Measurements from ENCODE around the gene PLEKHG1. TPM values are rescaled to one million over a fixed set of nuclear protein-coding genes. Genes with fewer than 3 reads are reported as not detected.

The PLEKHG1 gene
- total RNA-seq, 1 donor from 2014 or later: 3.3 TPM

DNA sequence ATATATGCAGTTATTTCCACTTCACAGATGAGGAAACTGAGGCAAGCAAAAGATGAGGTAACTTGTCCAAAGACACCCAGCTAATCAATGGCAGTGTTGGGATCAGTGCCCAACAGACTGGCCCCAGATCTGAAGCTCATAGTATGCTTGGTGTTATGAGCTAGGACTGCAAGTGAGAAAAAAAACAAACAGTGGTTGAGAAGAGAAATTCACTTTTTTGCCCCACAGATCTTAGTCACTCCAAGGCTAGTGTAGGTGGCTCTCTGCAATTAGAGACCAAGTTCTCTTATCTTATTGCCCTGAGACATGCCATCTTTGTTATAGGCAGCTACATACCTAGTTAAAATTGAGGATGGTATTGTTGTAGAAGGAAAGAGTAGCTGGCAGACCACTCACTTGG, 16.3 kb downstream of the PLEKHG1 start:
- H3K4me3 Mint-ChIP-seq (ENCODE audit: unreplicated experiment): no peak overlapping the region
- H3K9me3 Mint-ChIP-seq (ENCODE audit: unreplicated experiment): no peaks in the 10 kb centered on the region
- no peaks in the 10 kb centered on the region for H3K36me3 Mint-ChIP-seq (ENCODE audit: unreplicated experiment)
- H3K27ac Mint-ChIP-seq (ENCODE audit: unreplicated experiment): no peak overlapping the region
- H3K27me3 Mint-ChIP-seq (ENCODE audit: unreplicated experiment): peaks cover 18% of the 10 kb centered on the region
- TF ChIP-seq CTCF (IDR thresholded peaks at IDR 0.05): no peak
- H3K4me1 Mint-ChIP-seq (ENCODE audit: unreplicated experiment): no peaks in the 10 kb centered on the region
- DNase-seq (ENCODE audit: extremely low spot score, unreplicated experiment): no peak

- H3K4me1 Mint-ChIP-seq (ENCODE audit: unreplicated experiment): no peaks in the 10 kb centered on the region
- H3K36me3 Mint-ChIP-seq (ENCODE audit: unreplicated experiment): no peaks in the 10 kb centered on the region
- H3K27me3 Mint-ChIP-seq (ENCODE audit: unreplicated experiment): peaks cover 18% of the 10 kb centered on the region
- DNase-seq (ENCODE audit: extremely low spot score, unreplicated experiment): no peak
- H3K27ac Mint-ChIP-seq (ENCODE audit: unreplicated experiment): no peak overlapping the region
- no peak for TF ChIP-seq CTCF (IDR thresholded peaks at IDR 0.05)
- H3K9me3 Mint-ChIP-seq (ENCODE audit: unreplicated experiment): no peaks in the 10 kb centered on the region
- H3K4me3 Mint-ChIP-seq (ENCODE audit: unreplicated experiment): no peak overlapping the region
Observed at GRCh38 chr6:150616586-150616985, 16.9 kb downstream of the PLEKHG1 start.

- TF ChIP-seq CTCF (IDR thresholded peaks at IDR 0.05): no peak
- Mint-ChIP-seq H3K4me1 (ENCODE audit: unreplicated experiment) (no peaks in the 10 kb centered on the region), H3K9me3 (ENCODE audit: unreplicated experiment) (no peaks in the 10 kb centered on the region), H3K4me3 (ENCODE audit: unreplicated experiment) (no peak overlapping the region), H3K27me3 (ENCODE audit: unreplicated experiment) (peaks cover 18% of the 10 kb centered on the region), H3K27ac (ENCODE audit: unreplicated experiment) (no peak overlapping the region), H3K36me3 (ENCODE audit: unreplicated experiment) (no peaks in the 10 kb centered on the region)
- no peak for DNase-seq (ENCODE audit: extremely low spot score, unreplicated experiment)
Observed at GRCh38 chr6:150617062-150617461, 17.4 kb downstream of the PLEKHG1 start.

- Mint-ChIP-seq H3K4me3 (ENCODE audit: unreplicated experiment) (no peak overlapping the region), H3K27me3 (ENCODE audit: unreplicated experiment) (peaks cover 17% of the 10 kb centered on the region), H3K4me1 (ENCODE audit: unreplicated experiment) (no peaks in the 10 kb centered on the region), H3K27ac (ENCODE audit: unreplicated experiment) (no peak overlapping the region), H3K36me3 (ENCODE audit: unreplicated experiment) (no peaks in the 10 kb centered on the region), H3K9me3 (ENCODE audit: unreplicated experiment) (no peaks in the 10 kb centered on the region)
- TF ChIP-seq CTCF (IDR thresholded peaks at IDR 0.05): no peak
- no peak for DNase-seq (ENCODE audit: extremely low spot score, unreplicated experiment)
Observed at GRCh38 chr6:150617496-150618460, 18.1 kb downstream of the PLEKHG1 start.

DNA sequence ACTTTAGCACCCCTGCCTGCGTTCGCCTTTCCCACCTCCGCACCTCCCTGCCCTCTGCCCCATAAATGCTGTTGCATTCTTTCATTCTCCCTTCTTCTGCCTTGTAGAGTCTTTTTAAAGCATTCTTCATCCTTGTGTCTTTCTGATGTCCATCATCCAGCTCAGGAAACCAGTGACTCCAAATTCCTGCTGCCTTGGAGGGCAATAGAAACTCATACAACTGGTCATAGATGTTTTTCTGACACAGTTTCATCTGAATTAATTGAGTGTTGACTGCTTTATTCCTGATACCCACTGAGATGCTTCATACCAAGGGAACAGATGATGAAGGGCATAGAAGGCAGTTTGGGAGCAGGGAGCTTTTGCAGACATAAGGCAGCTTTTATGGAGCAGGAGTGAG, 19.6 kb downstream of the PLEKHG1 start:
- Mint-ChIP-seq H3K9me3 (ENCODE audit: unreplicated experiment) (no peaks in the 10 kb centered on the region), H3K27ac (ENCODE audit: unreplicated experiment) (no peak overlapping the region)

More for the DNA sequence above, 19.6 kb downstream of the PLEKHG1 start:
- no peak for TF ChIP-seq CTCF (IDR thresholded peaks at IDR 0.05)
- Mint-ChIP-seq H3K27me3 (ENCODE audit: unreplicated experiment) (peaks cover 14% of the 10 kb centered on the region), H3K36me3 (ENCODE audit: unreplicated experiment) (no peaks in the 10 kb centered on the region), H3K4me3 (ENCODE audit: unreplicated experiment) (no peak overlapping the region), H3K4me1 (ENCODE audit: unreplicated experiment) (no peaks in the 10 kb centered on the region)
- no peak for DNase-seq (ENCODE audit: extremely low spot score, unreplicated experiment)
